ENCODE results near the gene EME1. TPM values are rescaled to one million over a fixed set of nuclear protein-coding genes. Genes with fewer than 3 reads are reported as not detected.

EME1 gene
- total and polyA plus RNA-seq, 2 donors (not counting 3 experiments of a cell fraction or from before 2014, with no cell fraction given): 5.6 to 9.1 TPM

- H4K20me1 ChIP-seq (replicated peaks; ENCODE audit: control insufficient read depth, extremely low read depth, insufficient read depth, low read length): no peaks in the 10 kb centered on the region
- TF ChIP-seq EZH2 (IDR thresholded peaks at IDR 0.05; ENCODE audit: borderline replicate concordance, low read depth, low read length, severe bottlenecking): no peak
- no peak for TF ChIP-seq GATA2 (IDR thresholded peaks at IDR 0.05; ENCODE audit: insufficient read depth, insufficient read length, low read depth, low read length)
- no peak for TF ChIP-seq MYC (IDR thresholded peaks at IDR 0.05; ENCODE audit: low read depth, low read length)
- no peak for TF ChIP-seq FOS (IDR thresholded peaks at IDR 0.05; ENCODE audit: borderline replicate concordance, insufficient read depth, low read length)
- no peak for TF ChIP-seq POLR2AphosphoS5 (IDR thresholded peaks at IDR 0.05; ENCODE audit: insufficient read depth, low read depth, low read length)
- TF ChIP-seq JUN (IDR thresholded peaks at IDR 0.05; ENCODE audit: borderline replicate concordance, insufficient read depth, insufficient read length, low read depth): no peak
- no peak for TF ChIP-seq POLR2A (IDR thresholded peaks at IDR 0.05; ENCODE audit: low read depth, low read length)
- no peak for TF ChIP-seq MAX (IDR thresholded peaks at IDR 0.05; ENCODE audit: insufficient read depth, insufficient read length)
- TF ChIP-seq CTCF (IDR thresholded peaks at IDR 0.05; ENCODE audit: extremely low read depth in 1 of 2, insufficient read depth in 1 of 2, low read depth in 1 of 2, low read length in 2 of 2): no peak
- dilution Hi-C loops (cut with MboI; ENCODE audit: extremely low pct_ligation_motif_present, low sequenced_read_pairs): no loop called here
These were observed 26.5 kb upstream of the EME1 start for GRCh38 chr17:50346313-50347116.

More at GRCh38 chr17:50346313-50347116, 26.5 kb upstream of the EME1 start:
- Histone ChIP-seq H3K27me3 (ENCODE audit: control insufficient read depth in 2 of 2, insufficient read depth in 2 of 2, low read length in 2 of 2) (peaks cover 0 to 7% of the 10 kb centered on the region in 2 experiments), H3K4me2 (ENCODE audit: insufficient read depth, low read length) (peak overlapping the region; percentile 93), H3K4me1 (ENCODE audit: control insufficient read depth, extremely low read depth, insufficient read depth, low read length) (peaks cover 28% of the 10 kb centered on the region), H3K9ac (replicated peaks; ENCODE audit: extremely low read depth, insufficient read depth, low read length) (peak overlapping the region; percentile 74), H3K27ac (ENCODE audit: insufficient read depth, low read depth, low read length) (peak overlapping the region; percentile 11), H3K36me3 (ENCODE audit: control insufficient read depth in 2 of 2, extremely low read depth in 1 of 2, insufficient read depth in 2 of 2, low read length in 2 of 2) (no peaks in the 10 kb centered on the region), H3K79me2 (ENCODE audit: control insufficient read depth, insufficient read depth, low read length) (peaks cover 14% of the 10 kb centered on the region), H2AFZ (ENCODE audit: low read depth, low read length) (peak overlapping the region; percentile 90), H3K4me3 (replicated peaks in 1 of 3; ENCODE audit: insufficient read depth in 1 of 3, low read depth in 1 of 3, low read length in 3 of 3) (peak overlapping the region; percentile 80 to 90 (median 84)), H3K9me3 (replicated peaks; ENCODE audit: control insufficient read depth, insufficient read depth, low read length) (no peaks in the 10 kb centered on the region), H3K9me1 (replicated peaks; ENCODE audit: control insufficient read depth, extremely low read depth, insufficient read depth, low read length) (no peaks in the 10 kb centered on the region)
- DNase-seq (ENCODE audit: low read depth, low spot score) (peak; percentile 29), FAIRE-seq (peak; percentile 15)
- no TSS peak for BruUV-seq (replicated peaks)
- intact Hi-C loops (cut with micrococcal nuclease): no loop called here
- ChIA-PET POLR2A (no interaction called here), CTCF (interaction anchor here (0.6 to 4.9 kb wide), 5 partner anchors 16 to 206 kb away, joined by 3 to 24 read pairs (median 3); partner anchors contain the start of gene COL1A1)
